Measurements from ENCODE around the gene BCAM.

GRCh38 chr19:44845286-44845611 lies 36.3 kb downstream of the BCAM start:
- no peak for TF ChIP-seq CTCF (IDR thresholded peaks at IDR 0.05)
- TF ChIP-seq POLR2AphosphoS5 (IDR thresholded peaks at IDR 0.05) = no peak
- TF ChIP-seq POLR2A (IDR thresholded peaks at IDR 0.05) = no peak
